Fibroblast of pulmonary artery (primary cell): ENCODE data around the gene TMEM51.

ENCODE experiments used
- DNase-seq: peaks from one replicate; pipeline ENCODE4 v3.0.0-alpha.2; 2010; ENCODE audit warnings: low read depth
- H3K4me3 ChIP-seq: replicated peaks from 2 replicates; pipeline ENCODE4 v1.5.1; 2011; ENCODE audit warnings: low read depth, mild to moderate bottlenecking, control low read depth, low read length, moderate library complexity
- CTCF ChIP-seq: IDR thresholded peaks from 2 replicates; pipeline ENCODE4 v1.5.1; 2011; ENCODE audit warnings: mild to moderate bottlenecking, control low read depth, low read length, inconsistent platforms; ENCODE audit errors: missing control alignments

Gene TMEM51

GRCh38 chr1:15201221-15201620 lies 47.7 kb downstream of the TMEM51 start:
- no peak for DNase-seq
- no peak for TF ChIP-seq CTCF
- H3K4me3 ChIP-seq = no peak overlapping the region

- no peak for TF ChIP-seq CTCF
- DNase-seq = no peak
- H3K4me3 ChIP-seq = no peak overlapping the region
Measured at GRCh38 chr1:15201849-15202551, 48.5 kb downstream of the TMEM51 start.

GRCh38 chr1:15204931-15205330 lies 51.4 kb downstream of the TMEM51 start:
- no peak overlapping the region for H3K4me3 ChIP-seq
- no peak for DNase-seq
- no peak for TF ChIP-seq CTCF

GRCh38 chr1:15205586-15206346 lies 52.2 kb downstream of the TMEM51 start:
- no peak overlapping the region for H3K4me3 ChIP-seq
- no peak for TF ChIP-seq CTCF
- DNase-seq = no peak

- no peak for TF ChIP-seq CTCF
- DNase-seq = no peak
- H3K4me3 ChIP-seq = no peak overlapping the region
Measured at GRCh38 chr1:15206418-15207030, 53.0 kb downstream of the TMEM51 start.

GRCh38 chr1:15207031-15207828 lies 53.7 kb downstream of the TMEM51 start:
- no peak overlapping the region for H3K4me3 ChIP-seq
- no peak for TF ChIP-seq CTCF
- no peak for DNase-seq
